HEK293 (cell line): ENCODE measurements around the gene CBR4.

Experiments used
- CTCF ChIA-PET: fragments of 350-600 bp; formaldehyde crosslinking; extraction: SDS; loops from one replicate; lab custom pipeline; 2021; ENCODE audit warnings: antibody characterized with exemption; lab: Yijun Ruan, JAX
- POLR2A ChIA-PET: fragments of 300-600 bp; formaldehyde crosslinking; extraction: SDS; loops from one replicate; lab custom pipeline; 2020; ENCODE audit warnings: antibody characterized with exemption, inconsistent platforms; lab: Yijun Ruan, JAX
- H3K27ac ChIP-seq: fragments of 200-500 bp; sonication (Bioruptor generic); 2 replicates; pipeline ENCODE4 v1.5.1; 2014; ENCODE audit warnings: low read depth, low read length, control low read depth, inconsistent platforms; ENCODE audit errors: extremely low read depth
- H3K36me3 ChIP-seq, 2 experiments: fragments of 200-500 bp in 1 of 2; sonication (Bioruptor generic) in 1 of 2; 1 replicate in 1 of 2; 2 replicates in 1 of 2; pipeline ENCODE4 v1.5.1; 2014 to 2017; ENCODE audit warnings: inconsistent platforms in 2 of 2, low read length in 2 of 2; ENCODE audit not compliant: control insufficient read depth in 2 of 2, insufficient read depth in 1 of 2
- H3K4me1 ChIP-seq: fragments of 200-500 bp; sonication (Bioruptor generic); 2 replicates; pipeline ENCODE4 v1.5.1; 2014; ENCODE audit warnings: mild to moderate bottlenecking, low read length, inconsistent platforms; ENCODE audit not compliant: control insufficient read depth, insufficient read depth
- H3K4me3 ChIP-seq: 2 replicates; pipeline ENCODE4 v1.5.1; 2011; ENCODE audit warnings: low read depth, mild to moderate bottlenecking, control low read depth, low read length, moderate library complexity
- H3K9me3 ChIP-seq: fragments of 200-500 bp; sonication (Bioruptor generic); 2 replicates; pipeline ENCODE4 v1.5.1; 2014; ENCODE audit warnings: low read depth, low read length, inconsistent platforms; ENCODE audit not compliant: control insufficient read depth, insufficient read depth
- BCL6B ChIP-seq: fragments of 450-650 bp; formaldehyde crosslinking; IDR thresholded peaks from 2 replicates; pipeline ENCODE4 v1.5.1; 2017; ENCODE audit warnings: missing biosample characterization, missing genetic modification characterization
- HOXA7 ChIP-seq: sonication (generic); formaldehyde crosslinking; IDR thresholded peaks from 2 replicates; pipeline ENCODE4 v1.8.1; 2022; ENCODE audit warnings: missing genetic modification reagents, borderline replicate concordance
- SETDB1 ChIP-seq: IDR thresholded peaks from one replicate; pipeline ENCODE4 v1.6.1; 2017; ENCODE audit warnings: mild to moderate bottlenecking, low read length, moderate library complexity, mixed read lengths; ENCODE audit not compliant: insufficient read length
- ZBTB21 ChIP-seq: fragments of 450-650 bp; formaldehyde crosslinking; IDR thresholded peaks from 2 replicates; pipeline ENCODE4 v1.5.1; 2017; ENCODE audit warnings: missing biosample characterization, missing genetic modification characterization
- ZBTB6 ChIP-seq: fragments of 450-650 bp; formaldehyde crosslinking; IDR thresholded peaks from 2 replicates; pipeline ENCODE4 v1.5.1; 2017; ENCODE audit warnings: missing biosample characterization, missing genetic modification characterization
- ZNF169 ChIP-seq: fragments of 450-650 bp; formaldehyde crosslinking; IDR thresholded peaks from 2 replicates; pipeline ENCODE4 v1.5.1; 2016; ENCODE audit warnings: missing biosample characterization, missing genetic modification characterization
- ZNF37A ChIP-seq: fragments of 450-650 bp; IDR thresholded peaks from 2 replicates; pipeline ENCODE4 v1.5.1; 2018; ENCODE audit warnings: missing biosample characterization, missing genetic modification characterization
- ZSCAN4 ChIP-seq: fragments of 450-650 bp; formaldehyde crosslinking; IDR thresholded peaks from 2 replicates; pipeline ENCODE4 v1.5.1; 2017; ENCODE audit warnings: missing biosample characterization, missing genetic modification characterization
- TF ChIP-seq, protein P1 (sequence below): fragments of 450-650 bp; formaldehyde crosslinking; IDR thresholded peaks from 2 replicates; pipeline ENCODE4 v1.5.1; 2016; ENCODE audit warnings: missing biosample characterization, missing genetic modification characterization
- TF ChIP-seq, protein P2 (sequence below): fragments of 450-650 bp; formaldehyde crosslinking; IDR thresholded peaks from 2 replicates; pipeline ENCODE4 v1.5.1; 2016; ENCODE audit warnings: missing biosample characterization, missing genetic modification characterization

The CBR4 gene

GRCh38 chr4:169047956-169048355 lies 37.9 kb upstream of the CBR4 start:
- H3K9me3 ChIP-seq, result no peaks in the 10 kb centered on the region
- no peak overlapping the region for H3K27ac ChIP-seq
- ChIA-PET CTCF (no interaction called here), POLR2A (interaction anchor here (0.6 kb wide), 1 partner anchor 447 kb away, joined by 4 read pairs; no protein-coding TSS in a partner anchor)
- H3K4me1 ChIP-seq, result no peaks in the 10 kb centered on the region
- H3K4me3 ChIP-seq, result no peak overlapping the region
- no peaks in the 10 kb centered on the region for H3K36me3 ChIP-seq
- TF ChIP-seq, protein P1, sequence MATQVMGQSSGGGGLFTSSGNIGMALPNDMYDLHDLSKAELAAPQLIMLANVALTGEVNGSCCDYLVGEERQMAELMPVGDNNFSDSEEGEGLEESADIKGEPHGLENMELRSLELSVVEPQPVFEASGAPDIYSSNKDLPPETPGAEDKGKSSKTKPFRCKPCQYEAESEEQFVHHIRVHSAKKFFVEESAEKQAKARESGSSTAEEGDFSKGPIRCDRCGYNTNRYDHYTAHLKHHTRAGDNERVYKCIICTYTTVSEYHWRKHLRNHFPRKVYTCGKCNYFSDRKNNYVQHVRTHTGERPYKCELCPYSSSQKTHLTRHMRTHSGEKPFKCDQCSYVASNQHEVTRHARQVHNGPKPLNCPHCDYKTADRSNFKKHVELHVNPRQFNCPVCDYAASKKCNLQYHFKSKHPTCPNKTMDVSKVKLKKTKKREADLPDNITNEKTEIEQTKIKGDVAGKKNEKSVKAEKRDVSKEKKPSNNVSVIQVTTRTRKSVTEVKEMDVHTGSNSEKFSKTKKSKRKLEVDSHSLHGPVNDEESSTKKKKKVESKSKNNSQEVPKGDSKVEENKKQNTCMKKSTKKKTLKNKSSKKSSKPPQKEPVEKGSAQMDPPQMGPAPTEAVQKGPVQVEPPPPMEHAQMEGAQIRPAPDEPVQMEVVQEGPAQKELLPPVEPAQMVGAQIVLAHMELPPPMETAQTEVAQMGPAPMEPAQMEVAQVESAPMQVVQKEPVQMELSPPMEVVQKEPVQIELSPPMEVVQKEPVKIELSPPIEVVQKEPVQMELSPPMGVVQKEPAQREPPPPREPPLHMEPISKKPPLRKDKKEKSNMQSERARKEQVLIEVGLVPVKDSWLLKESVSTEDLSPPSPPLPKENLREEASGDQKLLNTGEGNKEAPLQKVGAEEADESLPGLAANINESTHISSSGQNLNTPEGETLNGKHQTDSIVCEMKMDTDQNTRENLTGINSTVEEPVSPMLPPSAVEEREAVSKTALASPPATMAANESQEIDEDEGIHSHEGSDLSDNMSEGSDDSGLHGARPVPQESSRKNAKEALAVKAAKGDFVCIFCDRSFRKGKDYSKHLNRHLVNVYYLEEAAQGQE (tag by site-specific recombination), result no peak
- TF ChIP-seq ZNF37A (tag by site-specific recombination) (no peak), ZBTB21 (tag by site-specific recombination) (no peak)

GRCh38 chr4:169045862-169046584 lies 36.0 kb upstream of the CBR4 start:
- TF ChIP-seq HOXA7 (CRISPR knock-in tag) (no peak), ZSCAN4 (tag by site-specific recombination) (no peak), SETDB1 (no peak), BCL6B (tag by site-specific recombination) (no peak)
- TF ChIP-seq, protein P2, sequence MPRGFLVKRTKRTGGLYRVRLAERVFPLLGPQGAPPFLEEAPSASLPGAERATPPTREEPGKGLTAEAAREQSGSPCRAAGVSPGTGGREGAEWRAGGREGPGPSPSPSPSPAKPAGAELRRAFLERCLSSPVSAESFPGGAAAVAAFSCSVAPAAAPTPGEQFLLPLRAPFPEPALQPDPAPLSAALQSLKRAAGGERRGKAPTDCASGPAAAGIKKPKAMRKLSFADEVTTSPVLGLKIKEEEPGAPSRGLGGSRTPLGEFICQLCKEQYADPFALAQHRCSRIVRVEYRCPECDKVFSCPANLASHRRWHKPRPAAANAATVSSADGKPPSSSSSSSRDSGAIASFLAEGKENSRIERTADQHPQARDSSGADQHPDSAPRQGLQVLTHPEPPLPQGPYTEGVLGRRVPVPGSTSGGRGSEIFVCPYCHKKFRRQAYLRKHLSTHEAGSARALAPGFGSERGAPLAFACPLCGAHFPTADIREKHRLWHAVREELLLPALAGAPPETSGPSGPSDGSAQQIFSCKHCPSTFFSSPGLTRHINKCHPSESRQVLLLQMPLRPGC (tag by site-specific recombination), result no peak
- Histone ChIP-seq H3K9me3 (no peaks in the 10 kb centered on the region), H3K4me1 (no peaks in the 10 kb centered on the region), H3K36me3 (no peaks in the 10 kb centered on the region), H3K27ac (no peak overlapping the region), H3K4me3 (no peak overlapping the region)
- POLR2A ChIA-PET, result no interaction called here
- CTCF ChIA-PET, result interaction anchor here (0.6 kb wide), 1 partner anchor 351 kb away, joined by 4 read pairs; no protein-coding TSS in a partner anchor

DNA sequence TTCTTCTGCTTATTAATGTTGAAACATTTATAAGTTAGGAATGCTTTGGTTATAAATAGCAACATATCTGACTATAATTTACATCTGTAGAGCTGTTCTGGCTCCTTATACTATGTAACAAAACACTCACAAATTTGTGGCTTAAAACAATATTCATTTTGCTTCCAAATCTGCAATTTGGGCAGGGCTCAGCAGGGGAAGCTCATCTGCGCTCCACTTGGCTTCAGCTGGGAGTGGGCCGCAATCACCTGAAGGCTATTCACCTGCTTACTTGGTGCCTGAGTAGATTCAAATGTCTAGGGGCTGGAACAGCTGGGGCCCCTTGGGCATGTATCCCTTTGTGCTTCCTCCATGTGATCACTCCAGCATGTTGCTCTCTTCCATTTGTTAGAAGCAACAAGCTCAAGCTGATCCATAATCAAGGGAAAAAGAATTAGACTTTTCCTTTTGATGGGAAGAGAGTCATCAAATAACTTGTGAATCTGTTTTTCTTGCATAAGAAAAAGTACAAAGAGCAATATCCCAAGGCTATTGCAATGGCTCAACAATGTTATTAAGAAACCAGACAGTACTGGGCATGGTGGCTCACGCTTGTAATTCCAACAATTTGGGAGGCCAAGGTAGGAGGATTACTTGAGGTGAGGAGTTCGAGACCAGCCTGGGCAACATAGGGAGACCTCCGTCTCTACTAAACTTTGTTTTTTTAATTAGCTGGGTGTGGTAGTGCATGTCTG lies 34.8 kb upstream of the CBR4 start:
- Histone ChIP-seq H3K4me3 (no peak overlapping the region), H3K36me3 (no peaks in the 10 kb centered on the region), H3K9me3 (no peaks in the 10 kb centered on the region), H3K4me1 (no peaks in the 10 kb centered on the region), H3K27ac (no peak overlapping the region)
- CTCF ChIA-PET, result interaction anchor here (0.6 to 0.7 kb wide), 4 partner anchors 11 to 353 kb away, joined by 3 to 4 read pairs (median 4); no protein-coding TSS in a partner anchor
- POLR2A ChIA-PET, result interaction anchor here (0.9 kb wide), 1 partner anchor 35 kb away, joined by 3 read pairs; the partner anchor contains the start of gene CBR4
- TF ChIP-seq ZBTB6 (no peak), ZNF169 (tag by site-specific recombination) (no peak), ZNF37A (tag by site-specific recombination) (no peak)
